Keratinocyte (primary cell): Measurements from ENCODE around the gene ARHGAP15.

Experiments used
- CTCF ChIP-seq, 3 experiments: IDR thresholded peaks in 1 of 3; conservative IDR thresholded peaks in 1 of 3; optimal IDR thresholded peaks in 1 of 3; 2 replicates in 2 of 3; 3 replicates in 1 of 3; pipeline versions ENCODE3 to v1.5.1; 2011; ENCODE audit warnings: low read length in 3 of 3, mild to moderate bottlenecking in 3 of 3, moderate library complexity in 2 of 3, control low read depth in 1 of 3, inconsistent platforms in 1 of 3; ENCODE audit not compliant: insufficient read depth in 2 of 3; ENCODE audit errors: extremely low read depth in 1 of 3
- EZH2 ChIP-seq: IDR thresholded peaks from one replicate; pipeline ENCODE4 v1.6.1; 2012; ENCODE audit warnings: inconsistent platforms, mild to moderate bottlenecking, low read length, moderate library complexity

- TF ChIP-seq EZH2 (no peak), CTCF (optimal IDR thresholded peaks at IDR 0.05 in 1 of 3, IDR thresholded peaks at IDR 0.05 in 1 of 3, conservative IDR thresholded peaks at IDR 0.05 in 1 of 3; ENCODE audit: extremely low read depth in 1 of 3, insufficient read depth in 2 of 3, low read length in 3 of 3) (peak in 1 of 3 experiments; percentile 12)
Observed at GRCh38 chr2:143582046-143582747, 453.0 kb downstream of the ARHGAP15 start.
